ENCODE results near the gene SPOCK2. TPM values are rescaled to one million over a fixed set of nuclear protein-coding genes. Genes with fewer than 3 reads are reported as not detected.

SPOCK2 gene
- total and polyA plus RNA-seq, 2 of the 4 experiments (the other 2 are of a cell fraction), result 0.02 TPM; not detected in 1

DNA sequence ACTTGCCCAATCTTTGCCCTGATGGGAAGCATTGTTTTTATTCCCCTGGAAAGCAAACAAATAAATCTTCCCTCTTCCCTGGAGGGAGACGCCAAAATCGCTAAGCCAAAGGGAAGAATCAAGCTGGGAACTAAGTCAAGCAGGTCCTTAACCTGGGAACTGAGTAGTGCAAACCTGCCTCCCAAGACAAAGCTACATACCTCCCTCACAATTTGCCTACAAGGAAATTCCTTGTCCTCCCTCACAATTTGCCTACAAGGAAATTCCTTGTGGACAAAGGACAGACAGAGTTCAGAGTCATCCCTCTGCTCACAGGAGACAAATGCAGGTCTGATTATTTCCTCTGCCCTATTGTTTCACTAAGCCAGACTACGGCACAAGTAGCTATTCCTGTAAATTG, 50.5 kb downstream of the SPOCK2 start:
- CTCF ChIA-PET, result no interaction called here
- no peak for TF ChIP-seq MXI1 (IDR thresholded peaks at IDR 0.05; ENCODE audit: borderline replicate concordance, low read depth, low read length)
- TF ChIP-seq SMC3 (IDR thresholded peaks at IDR 0.05; ENCODE audit: low read depth, low read length), result no peak
- TF ChIP-seq MAZ (IDR thresholded peaks at IDR 0.05; ENCODE audit: borderline replicate concordance, low read depth, low read length), result no peak
- no peak for TF ChIP-seq RAD21 (IDR thresholded peaks at IDR 0.05; ENCODE audit: low read length)
- TF ChIP-seq CEBPB (IDR thresholded peaks at IDR 0.05; ENCODE audit: low read depth, low read length), result no peak
- TF ChIP-seq POLR2A (IDR thresholded peaks at IDR 0.05; ENCODE audit: low read depth, low read length), result no peak
- TF ChIP-seq, protein P1, sequence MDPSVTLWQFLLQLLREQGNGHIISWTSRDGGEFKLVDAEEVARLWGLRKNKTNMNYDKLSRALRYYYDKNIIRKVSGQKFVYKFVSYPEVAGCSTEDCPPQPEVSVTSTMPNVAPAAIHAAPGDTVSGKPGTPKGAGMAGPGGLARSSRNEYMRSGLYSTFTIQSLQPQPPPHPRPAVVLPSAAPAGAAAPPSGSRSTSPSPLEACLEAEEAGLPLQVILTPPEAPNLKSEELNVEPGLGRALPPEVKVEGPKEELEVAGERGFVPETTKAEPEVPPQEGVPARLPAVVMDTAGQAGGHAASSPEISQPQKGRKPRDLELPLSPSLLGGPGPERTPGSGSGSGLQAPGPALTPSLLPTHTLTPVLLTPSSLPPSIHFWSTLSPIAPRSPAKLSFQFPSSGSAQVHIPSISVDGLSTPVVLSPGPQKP (IDR thresholded peaks at IDR 0.05; ENCODE audit: borderline replicate concordance, low read depth, low read length), result no peak
- H3K27ac ChIP-seq (ENCODE audit: insufficient read depth, low read length), result no peak overlapping the region
- H3K9ac ChIP-seq (ENCODE audit: low read depth, low read length), result no peak overlapping the region
- no peak overlapping the region for H2BK20ac ChIP-seq (ENCODE audit: low read depth, low read length)
- in situ Hi-C loops (cut with MboI; ENCODE audit: low sequenced_read_pairs) (no loop called here), dilution Hi-C loops (cut with HindIII; ENCODE audit: low sequenced_read_pairs, unreplicated experiment) (no loop called here), intact Hi-C loops (cut with micrococcal nuclease) (no loop called here)
- no peak overlapping the region for H4K5ac ChIP-seq (ENCODE audit: low read depth, low read length)
- H3K79me1 ChIP-seq (ENCODE audit: low read depth in 1 of 2, low read length in 2 of 2), result no peaks in the 10 kb centered on the region
- H3K18ac ChIP-seq (ENCODE audit: low read depth, low read length), result no peak overlapping the region
- no peaks in the 10 kb centered on the region for H3K9me1 ChIP-seq (ENCODE audit: insufficient read depth, low read length)
- no peak overlapping the region for H2BK15ac ChIP-seq (ENCODE audit: low read depth, low read length)
- peaks cover 8% of the 10 kb centered on the region; the same call in 1 of the 2 replicates for H3K27me3 ChIP-seq (ENCODE audit: control insufficient read depth, insufficient read depth, low read length)
- no peak overlapping the region for H3K23ac ChIP-seq (ENCODE audit: low read depth, low read length)
- no peak overlapping the region for H4K8ac ChIP-seq (ENCODE audit: low read depth in 2 of 2, low read length in 2 of 2)
- no peak overlapping the region for H2AK5ac ChIP-seq (ENCODE audit: low read depth, low read length)
- H3K36me3 ChIP-seq (ENCODE audit: control insufficient read depth, insufficient read depth, low read length), result no peaks in the 10 kb centered on the region
- H4K91ac ChIP-seq (ENCODE audit: insufficient read depth, low read depth, low read length), result no peak overlapping the region
- peaks cover 3% of the 10 kb centered on the region for H3K4me1 ChIP-seq (ENCODE audit: control insufficient read depth, insufficient read depth, low read length)
- WGBS, 2 experiments (ENCODE audit: extremely low coverage in 2 of 2, insufficient read length in 1 of 2), result no CpG with 5 or more reads among the region's 3 CpGs
- POLR2A ChIA-PET (ENCODE audit: unreplicated experiment), result no interaction called here
- H2BK120ac ChIP-seq (ENCODE audit: low read depth, low read length), result no peak overlapping the region
- H3K56ac ChIP-seq (ENCODE audit: extremely low read depth, insufficient read depth, low read length), result no peak overlapping the region
- H3K14ac ChIP-seq (replicated peaks; ENCODE audit: low read depth, low read length), result no peak overlapping the region
- H2AK9ac ChIP-seq (replicated peaks; ENCODE audit: low read depth, low read length, poor library complexity), result no peak overlapping the region
- no peak for ATAC-seq (ENCODE audit: low read depth)
- H4K20me1 ChIP-seq (ENCODE audit: insufficient read depth, low read length), result no peaks in the 10 kb centered on the region
- H3K4me2 ChIP-seq (ENCODE audit: low read depth, low read length), result no peak overlapping the region
- no peaks in the 10 kb centered on the region for H3K9me3 ChIP-seq (ENCODE audit: control insufficient read depth, insufficient read depth, low read length)
- no peak for DNase-seq
- no TSS peak for BruUV-seq (replicated peaks)
- no peak overlapping the region for H3K4me3 ChIP-seq (ENCODE audit: insufficient read depth, low read depth, low read length)
- H3K4ac ChIP-seq (ENCODE audit: low read depth, low read length), result no peak overlapping the region
- H2AFZ ChIP-seq (replicated peaks; ENCODE audit: low read length, poor library complexity), result no peak overlapping the region
- no peak overlapping the region for H2BK5ac ChIP-seq (ENCODE audit: low read depth, low read length, poor library complexity, severe bottlenecking)
